HG03064 (cell line): ENCODE results near the gene SPA17.
A peak's percentile ranks its signal among the peaks of the same experiment; 100 is the strongest.

ENCODE experiments used
- ATAC-seq: cut with Tn5 transposase; IDR thresholded peaks from one replicate; pipeline ENCODE4 v1.9.1; 2021; ENCODE audit warnings: low read depth; ENCODE audit not compliant: unreplicated experiment

SPA17 gene

DNA sequence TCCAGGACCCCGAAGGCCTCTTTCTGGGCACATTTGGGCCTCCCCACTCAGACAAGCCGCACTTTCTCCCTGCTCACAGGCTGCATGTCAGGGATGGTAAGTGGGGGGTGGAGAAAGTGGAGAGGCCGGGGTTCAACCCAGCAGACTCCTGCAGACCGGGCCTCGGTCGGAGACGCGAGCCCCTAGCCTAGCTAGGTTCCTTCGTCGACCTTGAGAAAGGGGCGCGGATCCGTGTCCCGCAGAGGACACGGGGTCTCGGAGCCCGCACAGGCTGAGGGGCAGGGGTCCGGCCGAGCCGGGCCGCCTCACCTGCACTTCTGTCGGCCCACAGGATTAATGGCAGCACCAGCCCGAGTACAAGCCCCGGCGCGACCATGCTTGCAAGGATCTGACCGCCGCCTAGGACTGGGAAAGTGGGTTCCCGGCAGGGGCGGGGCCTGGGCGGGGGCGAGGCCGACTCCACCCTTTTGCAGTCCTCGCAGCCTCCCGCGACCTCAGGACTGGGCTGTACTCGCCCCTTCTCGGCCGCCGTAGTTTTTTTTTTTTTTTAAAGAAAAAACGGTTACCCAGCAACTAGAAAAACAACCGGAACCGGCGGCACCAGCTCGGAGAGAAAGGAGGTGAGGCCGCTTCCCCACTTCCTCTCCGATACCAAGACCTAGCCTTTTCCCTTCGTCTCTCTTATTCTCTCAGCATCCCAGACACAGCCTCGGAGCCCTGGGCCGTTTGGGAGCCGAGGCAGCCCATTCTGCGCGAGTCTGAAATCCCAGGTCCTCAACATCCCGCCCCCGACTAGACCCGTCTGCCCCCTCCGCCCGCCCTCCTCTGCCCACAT, at the start of gene SPA17, which contains the start of gene SIAE:
SPA17 (plus strand) TSS at position 572 of the 835 bp plus-strand sequence. CDS start 1,361 bp downstream, outside the sequence.
SIAE (minus strand) TSS at position 407 of the 835 bp plus-strand sequence; CDS start at position 376, 31 bp downstream.
- ATAC-seq, result peak; percentile 87

DNA sequence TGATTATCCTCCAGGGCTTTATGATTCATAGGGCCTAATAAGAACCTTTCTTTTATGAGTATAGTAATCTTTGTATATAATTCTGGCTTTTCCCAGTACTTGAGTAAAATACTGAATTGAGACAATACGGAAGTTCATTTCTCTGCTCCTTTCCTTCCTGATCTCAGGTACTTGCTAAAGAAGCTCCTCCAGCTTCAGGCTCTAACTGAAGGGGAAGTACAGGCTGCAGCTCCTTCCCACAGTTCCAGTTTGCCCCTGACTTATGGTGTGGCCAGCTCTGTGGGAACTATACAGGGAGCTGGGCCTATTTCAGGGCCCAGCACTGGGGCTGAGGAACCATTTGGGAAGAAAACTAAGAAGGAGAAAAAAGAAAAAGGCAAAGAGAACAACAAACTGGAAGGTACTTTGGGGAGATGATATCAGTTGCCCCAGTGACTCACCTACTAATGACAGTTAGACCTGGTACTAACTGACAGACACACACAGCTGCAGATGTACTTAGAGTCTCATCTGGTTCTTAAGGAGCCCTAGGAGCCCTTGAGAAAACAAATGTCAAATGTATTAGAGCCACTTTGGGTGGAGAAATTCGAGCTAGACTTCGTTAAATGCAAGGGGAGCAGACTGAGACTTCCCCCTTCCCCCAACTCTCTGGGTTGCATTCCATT, 48.1 kb upstream of the SPA17 start:
- no peak for ATAC-seq

DNA sequence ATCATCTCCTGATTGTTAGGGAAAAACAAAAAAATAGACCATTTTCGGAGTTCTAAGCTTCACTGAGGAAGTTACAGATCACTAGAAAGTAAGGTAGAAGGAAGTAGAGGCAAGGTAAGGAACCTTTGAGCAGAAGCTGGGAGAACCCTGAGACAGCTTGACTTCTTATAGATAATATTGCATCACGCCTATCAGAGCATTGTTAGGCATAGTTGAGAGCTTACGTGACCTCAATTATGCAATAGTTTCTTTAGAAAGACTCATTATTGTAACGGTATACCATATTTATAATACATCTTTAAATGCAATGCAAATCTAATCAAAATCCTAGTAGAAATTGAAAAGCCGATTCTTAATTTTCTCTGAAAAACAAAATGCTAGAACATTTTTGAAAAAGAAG, 46.2 kb upstream of the SPA17 start:
- no peak for ATAC-seq

DNA sequence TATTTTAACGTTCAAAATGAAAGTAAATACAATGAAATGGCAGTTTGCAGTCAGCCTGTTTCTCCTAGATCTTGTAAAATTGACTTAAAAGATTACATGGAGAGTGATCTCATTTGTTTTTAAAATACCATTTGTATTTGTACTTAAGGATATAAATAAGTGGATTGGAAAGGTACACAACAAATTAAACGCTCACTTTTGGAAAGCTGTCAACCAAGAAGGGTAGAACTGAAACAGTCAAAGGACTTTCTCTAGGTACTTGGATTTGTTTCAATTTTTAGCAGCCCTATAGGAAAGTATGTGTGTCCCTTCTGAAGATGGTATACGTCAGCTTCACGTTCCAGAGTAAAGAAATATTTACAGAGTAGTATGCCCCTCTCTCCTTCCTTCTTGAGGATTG, 43.7 kb upstream of the SPA17 start:
- ATAC-seq, result no peak

DNA sequence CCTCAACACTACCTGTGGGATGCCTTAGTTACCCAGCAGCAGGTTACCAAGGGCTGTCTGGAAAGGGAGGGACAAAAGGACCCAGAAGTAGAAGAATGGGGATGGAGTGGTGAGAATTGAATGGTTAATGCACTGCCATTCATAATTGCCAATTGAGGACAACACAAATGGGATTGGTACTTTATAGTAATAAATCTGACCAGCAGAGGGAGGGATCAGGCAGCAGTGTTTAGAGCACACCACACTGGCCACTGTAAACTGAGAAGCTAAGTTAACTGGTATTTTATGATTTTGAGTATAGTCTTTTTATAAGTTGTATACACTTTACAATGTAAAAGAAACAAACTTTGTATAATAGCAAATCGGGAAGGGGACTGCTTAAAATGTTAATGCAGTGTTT, 40.3 kb upstream of the SPA17 start:
- no peak for ATAC-seq

DNA sequence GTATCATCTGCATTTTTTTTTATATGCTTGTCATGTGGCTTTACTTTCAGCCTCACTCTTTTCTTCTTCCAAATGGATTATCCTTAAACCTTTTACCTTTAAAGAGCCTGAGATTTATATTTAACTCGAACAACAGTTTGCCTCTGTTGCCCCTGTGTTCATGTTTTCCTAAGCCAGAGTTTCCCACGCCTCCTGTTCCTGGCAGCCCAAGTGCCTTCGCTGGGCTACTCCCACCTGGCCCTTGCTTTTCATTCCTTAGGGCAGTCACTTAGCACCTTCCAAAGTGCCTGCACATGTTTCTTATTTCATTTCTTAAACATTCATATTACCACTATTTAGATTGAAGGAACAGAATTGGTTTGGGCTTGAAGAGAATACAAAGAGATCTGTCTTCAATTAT, 37.8 kb upstream of the SPA17 start:
- ATAC-seq, result no peak

DNA sequence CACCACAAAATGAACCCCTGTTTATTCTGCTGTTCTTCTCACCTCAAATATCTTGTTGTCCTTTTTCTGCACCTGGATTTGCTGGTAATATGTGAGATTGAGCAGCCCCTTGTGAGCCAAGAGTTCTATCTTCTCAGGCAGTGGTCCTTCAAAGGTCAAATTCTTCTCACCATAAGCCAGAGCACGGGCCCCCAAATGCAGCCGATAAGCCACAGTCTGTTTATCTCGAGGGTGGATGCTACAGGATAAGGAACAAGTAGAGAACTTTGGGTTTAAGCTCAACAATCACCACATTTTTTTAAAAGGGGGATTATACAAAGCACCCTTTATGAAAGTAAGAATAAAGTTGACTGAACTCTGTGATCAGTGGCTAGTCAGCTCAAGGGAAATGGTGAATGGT, 35.2 kb upstream of the SPA17 start:
- ATAC-seq, result no peak

DNA sequence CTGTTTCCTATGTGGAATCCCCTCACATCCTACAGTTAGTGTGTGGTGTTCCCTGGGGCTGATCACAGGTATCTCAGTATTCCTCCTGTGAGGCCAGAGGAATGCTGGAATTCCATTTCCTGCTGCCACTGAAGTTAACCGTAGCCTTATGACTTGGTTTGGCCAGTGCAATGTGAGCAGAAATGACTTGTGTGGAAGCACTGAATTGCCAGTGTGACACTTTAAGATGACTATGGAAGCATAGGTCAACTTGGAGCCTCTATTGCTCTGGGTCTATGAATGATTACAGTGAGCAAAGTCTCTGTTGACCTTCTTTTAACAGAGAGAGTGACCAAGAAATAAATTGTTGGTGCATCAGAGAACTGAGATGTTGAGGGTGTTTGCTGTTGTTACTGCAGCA, 34.5 kb upstream of the SPA17 start:
- ATAC-seq, result no peak

DNA sequence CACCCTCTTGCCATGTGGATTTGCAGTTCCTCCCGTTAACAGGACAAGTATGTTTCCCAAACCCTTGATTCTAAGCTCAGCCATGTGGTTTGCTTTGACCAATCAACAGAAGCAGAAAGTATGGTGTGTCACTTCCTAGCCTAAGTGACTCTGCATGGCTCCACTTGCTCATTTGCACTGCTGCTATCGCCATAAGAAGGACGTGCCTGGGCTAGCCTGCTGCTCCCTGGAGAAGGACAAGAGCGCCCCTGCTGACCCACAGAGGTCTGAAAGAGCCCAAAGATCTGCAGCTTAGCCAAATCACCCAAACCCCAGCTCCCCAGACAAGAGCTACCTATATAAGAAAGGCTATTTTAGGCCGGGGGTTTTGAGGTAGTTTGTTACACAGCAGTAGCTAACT, 33.0 kb upstream of the SPA17 start:
- no peak for ATAC-seq

DNA sequence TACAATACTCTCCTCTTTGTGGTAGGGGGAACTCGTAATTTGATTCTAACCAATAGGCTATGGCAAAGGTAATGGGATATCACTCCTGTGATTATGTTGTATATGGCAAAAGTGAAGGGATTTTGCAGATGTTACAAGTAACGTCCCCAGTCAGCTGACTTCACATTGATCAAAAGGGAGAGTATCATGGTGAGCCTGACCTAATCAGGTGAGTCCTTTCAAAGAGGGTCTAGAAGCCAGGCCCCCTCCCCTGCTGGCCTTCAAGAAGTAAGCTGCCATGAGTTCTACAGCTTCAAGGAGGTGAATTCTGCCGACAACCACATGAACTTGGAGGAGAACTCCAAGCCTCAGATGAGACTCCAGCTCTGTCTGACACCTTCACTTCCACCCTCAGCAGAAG, 31.1 kb upstream of the SPA17 start:
- ATAC-seq, result no peak

DNA sequence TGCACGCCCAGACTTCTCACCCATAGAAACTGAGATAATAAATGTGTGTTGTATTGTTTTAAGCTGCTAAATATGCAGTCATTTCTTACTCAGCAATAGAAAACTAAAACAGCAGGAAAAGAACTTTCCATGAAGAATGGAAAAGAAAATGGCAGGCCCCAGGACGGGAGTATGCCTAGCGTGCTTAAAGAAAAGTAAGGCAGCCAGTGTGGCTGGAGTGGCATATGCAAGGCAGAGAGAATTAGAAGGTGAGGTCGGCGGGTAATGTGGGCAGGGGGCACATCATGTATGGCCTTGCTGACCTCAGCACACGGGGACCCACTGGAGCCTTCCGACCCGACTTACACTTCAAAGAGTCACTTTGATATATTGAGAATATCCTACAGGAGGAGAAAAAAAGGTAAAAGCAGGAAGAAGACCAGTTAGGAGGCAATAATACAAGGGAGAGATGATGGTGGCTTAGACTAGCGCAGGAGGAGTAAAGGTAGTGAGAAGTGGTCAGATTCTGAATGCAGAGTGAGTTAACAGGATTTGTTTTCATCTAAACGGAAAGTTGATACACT, 30.6 kb upstream of the SPA17 start:
- ATAC-seq, result no peak

DNA sequence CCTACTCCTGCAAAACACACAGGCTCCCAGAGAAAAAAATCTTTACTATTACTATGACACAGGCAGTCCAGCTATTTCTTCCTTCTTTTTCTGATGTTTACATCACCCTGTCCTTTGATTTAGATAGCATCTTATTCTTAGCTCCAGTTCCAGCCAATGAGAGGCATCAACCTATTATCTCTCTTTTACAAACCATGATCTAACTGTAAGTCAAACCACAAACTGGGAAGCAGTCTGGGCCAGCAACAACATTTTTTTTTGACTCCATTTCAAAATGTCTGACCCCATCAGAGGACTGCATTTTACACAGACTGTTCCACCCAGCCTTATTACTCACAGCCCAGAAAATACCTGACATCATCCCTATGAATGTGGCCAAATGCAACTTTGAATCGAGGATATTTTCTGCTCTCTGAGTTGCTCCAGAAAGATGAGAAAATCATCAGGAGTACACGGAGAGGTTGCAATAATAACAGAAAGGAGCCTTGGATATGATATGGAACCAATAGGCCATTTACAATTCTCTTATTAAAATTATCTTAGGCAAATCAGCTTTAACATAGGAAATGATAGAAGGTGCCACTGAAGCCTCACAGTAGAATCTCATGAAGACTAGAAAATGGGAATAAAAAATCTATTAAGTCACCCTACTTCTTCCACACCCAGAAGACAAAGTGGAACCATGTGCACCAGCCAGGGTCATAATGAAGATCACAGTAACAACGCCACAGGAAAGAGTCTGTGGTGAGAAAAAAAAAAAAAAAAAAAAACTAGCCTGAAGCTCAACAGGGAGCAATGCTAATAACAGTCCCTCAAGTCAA, 29.9 kb upstream of the SPA17 start:
- no peak for ATAC-seq

DNA sequence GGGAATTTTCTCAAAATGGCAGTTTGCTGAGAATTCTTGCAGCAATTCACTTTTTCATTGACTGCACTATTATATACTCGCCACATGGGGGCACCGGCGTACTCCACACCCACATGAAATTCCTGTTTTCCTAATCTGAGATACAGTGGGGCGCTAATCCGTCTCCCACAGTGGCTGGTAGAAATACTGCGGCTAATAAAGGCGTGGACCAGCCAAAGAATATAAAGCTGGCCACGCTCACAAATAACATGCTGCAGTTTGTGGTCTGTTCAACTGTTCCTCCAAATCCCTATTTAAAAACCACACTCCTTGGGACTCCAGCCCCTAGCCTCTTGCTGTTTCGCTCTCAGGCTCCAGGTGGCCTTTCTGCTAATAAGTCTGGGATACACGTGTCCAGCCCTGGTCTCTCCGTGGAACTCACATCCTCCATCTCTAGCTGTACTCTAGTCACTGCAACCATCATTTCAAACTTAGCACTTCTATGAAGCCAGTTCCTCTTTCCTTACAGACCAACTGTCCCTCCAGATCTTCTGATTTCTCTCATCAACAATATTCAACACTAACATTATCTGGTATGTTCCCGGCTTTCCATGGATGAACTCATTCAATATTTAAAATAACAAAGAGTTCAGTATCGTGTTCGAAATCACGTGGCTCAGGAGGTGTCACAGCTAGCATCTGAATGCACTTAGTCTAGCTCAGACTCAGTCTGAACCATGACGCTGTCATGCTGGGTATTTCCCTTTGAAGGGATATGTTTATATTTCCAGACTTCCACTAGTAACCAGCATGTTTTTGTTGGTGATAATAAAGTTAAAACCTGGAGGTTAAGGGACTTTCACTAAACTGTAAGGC, 29.1 kb upstream of the SPA17 start:
- no peak for ATAC-seq

DNA sequence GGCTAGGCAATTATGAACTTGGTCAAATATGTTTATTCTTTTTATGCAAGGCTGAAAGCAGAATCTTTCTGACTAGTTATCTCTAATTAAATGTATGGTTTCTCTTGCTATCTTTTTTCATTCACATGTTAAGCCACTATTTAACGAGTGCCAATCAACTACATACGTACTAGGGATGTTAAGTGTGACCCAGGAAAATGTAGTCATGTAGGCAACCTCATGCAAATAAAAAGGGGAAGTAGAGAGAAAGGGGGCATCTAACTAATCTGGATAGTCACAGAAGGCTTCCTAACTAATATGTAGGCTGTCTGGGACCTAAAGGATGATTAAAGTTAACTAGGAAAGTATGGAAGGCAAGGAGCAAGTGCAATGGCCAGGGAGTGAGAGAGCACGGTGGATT, 27.6 kb upstream of the SPA17 start:
- ATAC-seq, result no peak

DNA sequence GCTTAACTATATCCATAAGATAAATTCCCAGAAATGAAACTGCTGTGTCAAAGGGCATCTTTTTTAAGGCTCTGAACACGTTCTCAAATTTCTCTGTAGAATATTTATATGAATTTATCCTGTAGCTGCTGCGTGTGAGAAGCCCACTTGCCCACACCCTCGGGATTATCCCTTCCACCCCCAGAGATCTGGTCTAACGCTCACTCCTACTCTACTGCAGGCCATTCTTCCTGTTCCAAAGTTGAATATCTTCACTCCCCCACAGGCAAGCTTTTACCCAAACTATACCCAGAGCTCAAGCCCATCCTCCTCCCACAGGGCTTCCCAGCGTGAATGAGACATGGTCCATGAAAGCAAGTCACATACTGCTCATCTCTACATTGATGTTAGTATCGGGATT, 25.1 kb upstream of the SPA17 start:
- no peak for ATAC-seq

DNA sequence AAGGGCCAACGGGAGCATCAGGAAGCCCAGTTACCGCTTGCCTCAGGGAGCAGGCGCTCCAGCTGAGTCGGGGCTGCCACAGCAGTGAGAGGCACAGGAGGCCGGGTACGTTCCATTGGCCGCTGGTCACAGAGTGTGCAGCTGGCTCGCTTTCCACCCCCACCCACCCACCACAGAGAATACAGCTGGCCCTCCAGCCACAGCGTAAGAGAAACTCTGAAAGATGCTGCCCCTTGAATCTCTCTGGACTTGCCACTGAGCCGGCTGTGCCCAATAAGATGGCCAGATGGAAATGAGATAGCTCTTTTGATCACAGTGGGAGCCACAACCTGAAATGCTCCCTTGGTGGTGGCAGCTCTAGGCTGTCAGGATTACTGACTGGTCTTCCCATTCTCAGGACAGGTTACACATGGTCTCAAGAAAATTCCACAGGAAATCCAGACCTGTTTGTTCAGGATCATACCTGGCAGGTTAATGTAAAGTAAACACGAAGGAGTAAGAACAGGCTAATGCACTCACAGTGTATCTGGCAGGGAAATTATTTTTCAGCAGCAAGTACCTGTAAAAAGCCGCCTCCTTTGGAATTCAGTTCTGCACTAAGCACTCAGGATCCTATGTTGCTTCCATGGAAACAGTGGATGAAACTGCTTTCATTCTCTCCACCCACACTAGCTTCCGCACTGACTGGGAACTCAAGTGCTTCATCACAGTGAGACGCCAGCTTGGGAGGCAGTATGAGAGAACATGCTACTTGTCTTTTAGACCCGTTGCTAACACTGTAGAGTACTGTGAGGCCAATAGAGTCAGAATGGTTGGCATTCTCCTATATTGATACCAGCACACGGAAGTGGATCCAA, 16.7 kb upstream of the SPA17 start:
- no peak for ATAC-seq

DNA sequence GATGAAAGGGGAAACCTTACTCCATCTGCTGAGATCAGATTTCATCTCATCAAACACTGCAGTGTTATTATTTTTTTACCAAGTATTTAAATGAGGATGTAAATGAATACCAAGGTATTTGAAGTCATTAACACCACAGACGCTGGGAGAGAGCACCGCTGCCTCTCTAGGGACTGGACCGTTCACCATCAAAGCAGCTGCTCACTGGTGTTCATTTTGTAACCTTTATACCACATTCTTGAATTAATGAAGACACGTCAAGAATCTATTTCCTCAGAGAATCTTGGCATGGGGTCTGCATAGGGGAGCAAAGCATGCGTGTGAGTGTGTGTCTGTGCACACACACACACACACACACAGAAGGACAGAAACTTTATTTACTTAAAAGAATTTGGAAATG, 15.8 kb upstream of the SPA17 start:
- no peak for ATAC-seq

DNA sequence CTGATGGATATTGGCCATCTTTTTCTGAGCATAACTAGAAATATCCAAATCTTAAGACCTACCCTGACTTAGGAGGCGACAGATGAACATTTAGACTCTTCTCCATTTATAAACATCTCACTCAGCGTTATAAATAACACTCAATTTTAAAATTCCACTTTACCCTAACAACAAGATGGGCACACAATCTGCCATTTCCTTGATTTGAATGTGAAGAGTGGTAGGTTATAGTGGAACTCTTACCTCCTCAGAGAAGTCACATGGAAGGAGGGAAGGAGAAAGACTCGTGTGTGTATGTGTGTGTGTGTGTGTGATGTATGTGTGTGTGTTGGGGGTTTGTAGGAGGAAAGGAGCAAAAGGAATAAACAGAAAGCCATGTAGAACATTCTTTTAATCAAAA, 15.2 kb upstream of the SPA17 start:
- no peak for ATAC-seq

DNA sequence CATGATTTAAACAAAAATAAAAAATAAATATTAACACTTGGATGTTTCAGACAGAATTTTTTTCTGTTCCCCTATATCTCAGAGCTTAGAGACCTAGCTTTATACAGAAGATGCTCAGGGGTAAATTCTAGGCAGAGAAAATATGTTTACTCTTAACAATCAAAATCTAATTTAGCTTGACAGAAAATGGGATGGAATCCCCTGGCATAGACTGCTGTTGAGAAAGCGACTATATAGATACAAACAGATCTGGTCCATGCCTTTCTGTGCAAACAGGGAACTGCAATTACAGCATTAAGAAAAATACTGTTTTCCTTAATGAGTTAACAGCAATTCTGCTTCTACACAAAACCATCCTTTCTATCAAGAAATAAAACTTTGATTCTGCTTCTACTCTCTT, 14.7 kb upstream of the SPA17 start:
- ATAC-seq, result no peak
